H1 (cell line): Measurements from ENCODE around the gene CHRD. TPM values are rescaled to one million over a fixed set of nuclear protein-coding genes. Genes with fewer than 3 reads are reported as not detected.

Experiments
- CTCF ChIA-PET: fragments of 300-600 bp; sonication (Branson Sonifier 250); formaldehyde crosslinking; loops from one replicate; lab custom pipeline; 2021; ENCODE audit not compliant: partially characterized antibody; lab: Charles Lee
- POLR2A ChIA-PET: fragments of 300-600 bp; sonication (Branson Sonifier 250); formaldehyde crosslinking; loops from one replicate; lab custom pipeline; 2021; ENCODE audit warnings: inconsistent platforms; ENCODE audit not compliant: partially characterized antibody; lab: Charles Lee
- DNase-seq, 2 experiments: peaks; one replicate each; pipeline versions ENCODE4 v3.0.0 to v3.0.0-alpha.2; 2010 to 2022; ENCODE audit warnings: low spot score in 2 of 2, low read depth in 1 of 2, mixed read lengths in 1 of 2
- FAIRE-seq: peaks from 2 replicates; lab custom pipeline; 2011; peaks lifted over from hg19 to GRCh38; lab: Jason Lieb, UNC
- H2AFZ ChIP-seq: 2 replicates; pipeline ENCODE4 v1.8.1; 2012; ENCODE audit warnings: low read length, inconsistent platforms
- H2AK5ac ChIP-seq: 2 replicates; pipeline ENCODE4 v1.6.1; 2013; ENCODE audit warnings: low read depth, low read length
- H2BK120ac ChIP-seq: replicated peaks from 2 replicates; pipeline ENCODE3; 2013; ENCODE audit warnings: low read depth, low read length, inconsistent platforms
- H2BK12ac ChIP-seq: 2 replicates; pipeline ENCODE4 v1.6.1; 2013; ENCODE audit warnings: low read depth, low read length
- H2BK15ac ChIP-seq: 2 replicates; pipeline ENCODE4 v1.6.1; 2013; ENCODE audit warnings: low read length
- H2BK20ac ChIP-seq: 2 replicates; pipeline ENCODE4 v1.6.1; 2013; ENCODE audit warnings: low read length
- H2BK5ac ChIP-seq: 2 replicates; pipeline ENCODE4 v1.6.1; 2013; ENCODE audit warnings: low read depth, low read length
- H3K14ac ChIP-seq: 2 replicates; pipeline ENCODE4 v1.6.1; 2013; ENCODE audit warnings: inconsistent platforms; ENCODE audit not compliant: insufficient read length
- H3K18ac ChIP-seq: 2 replicates; pipeline ENCODE4 v1.6.1; 2013; ENCODE audit warnings: low read length; ENCODE audit errors: extremely low read depth
- H3K23ac ChIP-seq: 2 replicates; pipeline ENCODE4 v1.6.1; 2013; ENCODE audit warnings: inconsistent platforms; ENCODE audit not compliant: insufficient read length
- H3K23me2 ChIP-seq: 2 replicates; pipeline ENCODE4 v1.6.1; 2013; ENCODE audit warnings: low read depth, low read length
- H3K27ac ChIP-seq: 2 replicates; pipeline ENCODE4 v1.6.1; 2011; ENCODE audit warnings: low read depth, low read length, inconsistent platforms
- H3K27me3 ChIP-seq, 4 experiments: replicated peaks in 1 of 4; 1 replicate in 1 of 4; 2 replicates in 3 of 4; pipeline versions ENCODE4 v1.6.1 to v1.8.1; 2011 to 2013; ENCODE audit warnings: low read length in 3 of 4, mild to moderate bottlenecking in 3 of 4, inconsistent platforms in 2 of 4, mixed read lengths in 2 of 4, moderate library complexity in 1 of 4; ENCODE audit not compliant: control insufficient read depth in 3 of 4, insufficient read depth in 3 of 4; ENCODE audit errors: extremely low read depth in 1 of 4
- H3K36me3 ChIP-seq, 4 experiments: 2 replicates each; pipeline versions ENCODE4 v1.6.1 to v1.8.1; 2011 to 2013; ENCODE audit warnings: mild to moderate bottlenecking in 4 of 4, low read length in 3 of 4, moderate library complexity in 2 of 4, control low read depth in 1 of 4, inconsistent platforms in 1 of 4; ENCODE audit not compliant: insufficient read depth in 4 of 4, control insufficient read depth in 2 of 4
- H3K4ac ChIP-seq: replicated peaks from 2 replicates; pipeline ENCODE3; 2013; ENCODE audit warnings: low read length, low read depth, mixed read lengths, inconsistent platforms; ENCODE audit not compliant: insufficient read length
- H3K4me1 ChIP-seq, 4 experiments: replicated peaks in 1 of 4; 1 replicate in 1 of 4; 2 replicates in 3 of 4; pipeline versions ENCODE4 v1.6.1 to v1.8.1; 2011 to 2013; ENCODE audit warnings: low read length in 3 of 4, inconsistent platforms in 2 of 4, mixed read lengths in 1 of 4; ENCODE audit not compliant: insufficient read depth in 4 of 4, control insufficient read depth in 3 of 4
- H3K4me2 ChIP-seq, 2 experiments: 2 replicates each; pipeline versions ENCODE4 v1.6.1 to v1.8.1; 2011 to 2013; ENCODE audit warnings: low read depth in 2 of 2, low read length in 2 of 2, control low read depth in 1 of 2, inconsistent platforms in 1 of 2, mild to moderate bottlenecking in 1 of 2; ENCODE audit not compliant: insufficient read depth in 1 of 2
- H3K4me3 ChIP-seq, 4 experiments: fragments of 200-600, 300-600 bp in 1 of 4; sonication (generic), shearing (Covaris generic), sonication (Bioruptor Twin) in 1 of 4; 2 replicates each; pipeline versions ENCODE4 v1.5.1 to v1.8.1; 2011 to 2016; ENCODE audit warnings: low read length in 4 of 4, low read depth in 3 of 4, control low read depth in 2 of 4, inconsistent platforms in 2 of 4, mild to moderate bottlenecking in 2 of 4, mixed read lengths in 1 of 4, moderate library complexity in 1 of 4; ENCODE audit not compliant: insufficient read depth in 2 of 4; ENCODE audit errors: extremely low read depth in 1 of 4
- H3K56ac ChIP-seq: replicated peaks from 2 replicates; pipeline ENCODE3; 2013; ENCODE audit warnings: low read depth, mild to moderate bottlenecking, mixed read lengths, low read length, inconsistent platforms; ENCODE audit not compliant: insufficient read length
- H3K79me1 ChIP-seq: 2 replicates; pipeline ENCODE4 v1.6.1; 2013; ENCODE audit warnings: low read depth, low read length, control low read depth
- H3K79me2 ChIP-seq, 2 experiments: 2 replicates each; pipeline versions ENCODE4 v1.6.1 to v1.8.1; 2012 to 2013; ENCODE audit warnings: low read length in 2 of 2, mild to moderate bottlenecking in 2 of 2, inconsistent platforms in 1 of 2; ENCODE audit not compliant: insufficient read depth in 2 of 2, control insufficient read depth in 1 of 2
- H3K9ac ChIP-seq, 4 experiments: replicated peaks in 1 of 4; 1 replicate in 1 of 4; 2 replicates in 3 of 4; pipeline versions ENCODE4 v1.6.1 to v1.8.1; 2011 to 2013; ENCODE audit warnings: low read depth in 3 of 4, low read length in 3 of 4, control low read depth in 2 of 4, mild to moderate bottlenecking in 2 of 4, moderate library complexity in 2 of 4, inconsistent platforms in 1 of 4; ENCODE audit errors: extremely low read depth in 1 of 4
- H3K9me3 ChIP-seq, 2 experiments: 2 replicates each; pipeline versions ENCODE4 v1.6.1 to v1.8.1; 2012 to 2013; ENCODE audit warnings: mild to moderate bottlenecking in 2 of 2, moderate library complexity in 2 of 2, control low read depth in 1 of 2, inconsistent platforms in 1 of 2, low read depth in 1 of 2, low read length in 1 of 2, mixed read lengths in 1 of 2; ENCODE audit not compliant: insufficient read depth in 2 of 2
- H4K20me1 ChIP-seq, 2 experiments: replicated peaks in 1 of 2; 2 replicates each; pipeline versions ENCODE3 to v1.8.1; 2011 to 2013; ENCODE audit warnings: inconsistent platforms in 2 of 2, low read length in 2 of 2, mild to moderate bottlenecking in 1 of 2; ENCODE audit not compliant: insufficient read depth in 2 of 2, control insufficient read depth in 1 of 2
- H4K5ac ChIP-seq: 2 replicates; pipeline ENCODE4 v1.6.1; 2013; ENCODE audit warnings: low read length, low read depth, mixed read lengths, inconsistent platforms; ENCODE audit not compliant: insufficient read length
- H4K8ac ChIP-seq: 2 replicates; pipeline ENCODE4 v1.8.0; 2013; ENCODE audit warnings: mild to moderate bottlenecking, moderate library complexity, low read length, inconsistent platforms; ENCODE audit not compliant: insufficient read depth; ENCODE audit errors: extremely low read depth
- H4K91ac ChIP-seq: replicated peaks from 2 replicates; pipeline ENCODE3; 2013; ENCODE audit warnings: low read length, mixed read lengths, inconsistent platforms; ENCODE audit not compliant: insufficient read length
- ASH2L ChIP-seq: fragments of 200-600, 300-600 bp; sonication (generic); IDR thresholded peaks from one replicate; pipeline ENCODE4 v1.7.1; 2017; ENCODE audit warnings: low read length
- CTBP2 ChIP-seq: IDR thresholded peaks from 2 replicates; pipeline ENCODE4 v1.7.0; 2011; ENCODE audit warnings: borderline replicate concordance, mild to moderate bottlenecking, moderate library complexity, mixed read lengths, low read length; ENCODE audit not compliant: insufficient read depth, insufficient read length
- EGR1 ChIP-seq: IDR thresholded peaks from 2 replicates; pipeline ENCODE4 v1.6.1; 2011; ENCODE audit warnings: low read depth, low read length, borderline replicate concordance
- EP300 ChIP-seq, 2 experiments: IDR thresholded peaks; 1 replicate in 1 of 2; 2 replicates in 1 of 2; pipeline ENCODE4 v1.6.1; 2011 to 2012; ENCODE audit warnings: low read depth in 2 of 2, low read length in 2 of 2, mild to moderate bottlenecking in 2 of 2, borderline replicate concordance in 1 of 2, inconsistent platforms in 1 of 2, moderate library complexity in 1 of 2
- GABPA ChIP-seq: IDR thresholded peaks from 2 replicates; pipeline ENCODE4 v1.6.1; 2011; ENCODE audit warnings: mild to moderate bottlenecking, low read length, moderate library complexity, borderline replicate concordance; ENCODE audit not compliant: insufficient read depth
- KDM1A ChIP-seq: fragments of 200-600, 300-600 bp; sonication (generic); IDR thresholded peaks from 2 replicates; pipeline ENCODE4 v1.7.1; 2016; ENCODE audit warnings: mild to moderate bottlenecking, low read length, borderline replicate concordance
- KDM4A ChIP-seq: IDR thresholded peaks from one replicate; pipeline ENCODE4 v1.7.1; 2012; ENCODE audit warnings: low read depth, mild to moderate bottlenecking, moderate library complexity, low read length, inconsistent platforms; ENCODE audit not compliant: severe bottlenecking
- POLR2AphosphoS5 ChIP-seq: IDR thresholded peaks from 2 replicates; pipeline ENCODE4 v1.6.1; 2011; ENCODE audit warnings: low read depth, low read length
- TAF7 ChIP-seq: optimal IDR thresholded peaks from 2 replicates; pipeline ENCODE3; 2011; ENCODE audit warnings: low read depth, mild to moderate bottlenecking, inconsistent platforms, low read length, moderate library complexity, borderline replicate concordance
- WGBS, 2 experiments: shearing (Covaris generic) in 1 of 2; methylation state at CpG; one replicate each; pipeline versions ENCODE4 v1.1.6 to v1.1.7; 2013 to 2015; ENCODE audit warnings: low lambda C conversion rate in 2 of 2, mixed read lengths in 2 of 2, inconsistent platforms in 1 of 2, low coverage in 1 of 2, missing lambda C conversion rate in 1 of 2; ENCODE audit not compliant: insufficient replicate concordance in 2 of 2, insufficient coverage in 1 of 2, insufficient read length in 1 of 2; ENCODE audit errors: extremely low coverage in 1 of 2, missing lambda C conversion rate in 1 of 2; 5-methylcytosine and 5-hydroxymethylcytosine counted together
- polyA plus RNA-seq, 7 experiments: library from polyadenylated mRNA; depleted of rRNA in 3 of 7; stranded (reverse) in 5 of 7; unstranded in 2 of 7; fragments of >200 nt in 5 of 7; fragments of 200-250 nt in 2 of 7; gene quantifications; 1 replicate in 5 of 7; 2 replicates in 1 of 7; 4 replicates in 1 of 7; pipeline versions ENCODE4 v1.2.1 to v1.2.3, GENCODE V29; 2011 to 2013; ENCODE audit warnings: missing spikeins in 2 of 7, mixed read lengths in 2 of 7
- total RNA-seq: library from RNA; stranded (reverse); fragmentation: NEBNext Ultra II Directional; extraction: Animal tissue kit (Norgen Biotek cat#: 25700); gene quantifications from 2 replicates; pipeline ENCODE4 v1.2.1, GENCODE V29; 2021

The CHRD gene
- total and polyA plus RNA-seq, 2 of the 8 experiments (the other 6 are each of a cell fraction or from before 2014, with no cell fraction given): 0.62 to 0.86 TPM

GRCh38 chr3:184361932-184362667 lies 17.8 kb upstream of the CHRD start:
- 2% methylated on average over 30 of the region's 38 CpGs; no CpG with 5 or more reads in 1 of the 2 experiments for WGBS, 2 experiments
- H3K4ac ChIP-seq: peak overlapping the region; percentile 78
- H3K36me3 ChIP-seq: peaks cover 3 to 30% (median 21%) of the 10 kb centered on the region in 4 experiments; a peak in 7 of 8 replicates
- no peaks in the 10 kb centered on the region for H3K9me3 ChIP-seq
- no peak for FAIRE-seq
- peak overlapping the region; percentile 60; the same call in 1 of the 2 replicates for H2BK12ac ChIP-seq
- H3K27ac ChIP-seq: peak overlapping the region; percentile 92
- H3K79me1 ChIP-seq: 0 out of 2 replicates have a peak, but pooled peaks cover 3% of the 10 kb centered on the region
- peaks cover 3 to 18% (median 12%) of the 10 kb centered on the region in 4 experiments for H3K4me1 ChIP-seq
- POLR2A ChIA-PET: interaction anchor here (0.6 to 5.2 kb wide), 19 partner anchors 10 to 376 kb away, joined by 3 to 32 read pairs (median 4); partner anchors contain the start of gene FAM131A
- H3K27me3 ChIP-seq: peaks cover 0 to 8% (median 3%) of the 10 kb centered on the region in 4 experiments; a peak in 3 of 7 replicates
- H3K23me2 ChIP-seq: peaks cover 22% of the 10 kb centered on the region
- peaks cover 0 to 15% of the 10 kb centered on the region in 2 experiments; a peak in 2 of 4 replicates for H3K79me2 ChIP-seq
- H4K20me1 ChIP-seq: peaks cover 8 to 12% of the 10 kb centered on the region in 2 experiments
- peak overlapping the region; percentile 97; the same call in 1 of the 2 replicates for H4K8ac ChIP-seq
- 0 out of 2 replicates have a peak overlapping the region, but pooled peaks have one; percentile 46 for H2BK15ac ChIP-seq
- peak overlapping the region; percentile 88 for H2BK5ac ChIP-seq
- H3K23ac ChIP-seq: no peak overlapping the region
- peak overlapping the region in 3 of 4 experiments; percentile 70 to 92 (median 74); a peak in 6 of 7 replicates for H3K9ac ChIP-seq
- H3K4me2 ChIP-seq: peak overlapping the region; percentile 94 to 98
- H3K18ac ChIP-seq: peak overlapping the region; percentile 17
- peak overlapping the region; percentile 51 for H3K56ac ChIP-seq
- peak overlapping the region; percentile 85 for H4K5ac ChIP-seq
- no peak overlapping the region for H3K14ac ChIP-seq
- H3K4me3 ChIP-seq: peak overlapping the region; percentile 77 to 88 (median 80)
- CTCF ChIA-PET: interaction anchor here (0.7 to 7.1 kb wide), 8 partner anchors 8 to 467 kb away, joined by 3 to 47 read pairs (median 4); no protein-coding TSS in a partner anchor
- peak in 1 of 2 experiments; percentile 70 for DNase-seq
- H4K91ac ChIP-seq: peak overlapping the region; percentile 3
- no peak overlapping the region for H2BK120ac ChIP-seq
- no peak overlapping the region; the same call in 1 of the 2 replicates for H2AK5ac ChIP-seq
- H2BK20ac ChIP-seq: no peak overlapping the region
- no peak overlapping the region for H2AFZ ChIP-seq
- TF ChIP-seq GABPA (no peak), ASH2L (peak; percentile 21), POLR2AphosphoS5 (peak; percentile 72), KDM1A (no peak), EGR1 (peak; percentile 56), TAF7 (no peak), CTBP2 (peak; percentile 6), EP300 (IDR thresholded peaks at IDR 0.05; ENCODE audit: borderline replicate concordance in 1 of 2, low read depth in 2 of 2, low read length in 2 of 2) (peak in 1 of 2 experiments; percentile 72; a peak in 1 of 3 replicates), KDM4A (peak; percentile 35)
